Fibroblast of mammary gland (primary cell): ENCODE results near the gene SNX19.

Source experiments
- DNase-seq: peaks from one replicate; pipeline ENCODE4 v3.0.0-alpha.2; 2010; ENCODE audit warnings: low read depth
- H3K4me3 ChIP-seq: 2 replicates; pipeline ENCODE4 v1.5.1; 2011; ENCODE audit warnings: low read depth, mild to moderate bottlenecking, low read length, moderate library complexity; ENCODE audit not compliant: control insufficient read depth
- TF ChIP-seq, protein P1 (sequence below): conservative IDR thresholded peaks from 2 replicates; pipeline ENCODE4 v1.5.1; 2011; ENCODE audit warnings: low read depth, low read length, inconsistent platforms; ENCODE audit not compliant: control insufficient read depth, insufficient read depth

SNX19 gene, protein sequence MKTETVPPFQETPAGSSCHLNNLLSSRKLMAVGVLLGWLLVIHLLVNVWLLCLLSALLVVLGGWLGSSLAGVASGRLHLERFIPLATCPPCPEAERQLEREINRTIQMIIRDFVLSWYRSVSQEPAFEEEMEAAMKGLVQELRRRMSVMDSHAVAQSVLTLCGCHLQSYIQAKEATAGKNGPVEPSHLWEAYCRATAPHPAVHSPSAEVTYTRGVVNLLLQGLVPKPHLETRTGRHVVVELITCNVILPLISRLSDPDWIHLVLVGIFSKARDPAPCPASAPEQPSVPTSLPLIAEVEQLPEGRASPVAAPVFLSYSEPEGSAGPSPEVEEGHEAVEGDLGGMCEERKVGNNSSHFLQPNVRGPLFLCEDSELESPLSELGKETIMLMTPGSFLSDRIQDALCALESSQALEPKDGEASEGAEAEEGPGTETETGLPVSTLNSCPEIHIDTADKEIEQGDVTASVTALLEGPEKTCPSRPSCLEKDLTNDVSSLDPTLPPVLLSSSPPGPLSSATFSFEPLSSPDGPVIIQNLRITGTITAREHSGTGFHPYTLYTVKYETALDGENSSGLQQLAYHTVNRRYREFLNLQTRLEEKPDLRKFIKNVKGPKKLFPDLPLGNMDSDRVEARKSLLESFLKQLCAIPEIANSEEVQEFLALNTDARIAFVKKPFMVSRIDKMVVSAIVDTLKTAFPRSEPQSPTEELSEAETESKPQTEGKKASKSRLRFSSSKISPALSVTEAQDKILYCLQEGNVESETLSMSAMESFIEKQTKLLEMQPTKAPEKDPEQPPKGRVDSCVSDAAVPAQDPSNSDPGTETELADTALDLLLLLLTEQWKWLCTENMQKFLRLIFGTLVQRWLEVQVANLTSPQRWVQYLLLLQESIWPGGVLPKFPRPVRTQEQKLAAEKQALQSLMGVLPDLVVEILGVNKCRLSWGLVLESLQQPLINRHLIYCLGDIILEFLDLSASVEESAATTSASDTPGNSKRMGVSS

DNA sequence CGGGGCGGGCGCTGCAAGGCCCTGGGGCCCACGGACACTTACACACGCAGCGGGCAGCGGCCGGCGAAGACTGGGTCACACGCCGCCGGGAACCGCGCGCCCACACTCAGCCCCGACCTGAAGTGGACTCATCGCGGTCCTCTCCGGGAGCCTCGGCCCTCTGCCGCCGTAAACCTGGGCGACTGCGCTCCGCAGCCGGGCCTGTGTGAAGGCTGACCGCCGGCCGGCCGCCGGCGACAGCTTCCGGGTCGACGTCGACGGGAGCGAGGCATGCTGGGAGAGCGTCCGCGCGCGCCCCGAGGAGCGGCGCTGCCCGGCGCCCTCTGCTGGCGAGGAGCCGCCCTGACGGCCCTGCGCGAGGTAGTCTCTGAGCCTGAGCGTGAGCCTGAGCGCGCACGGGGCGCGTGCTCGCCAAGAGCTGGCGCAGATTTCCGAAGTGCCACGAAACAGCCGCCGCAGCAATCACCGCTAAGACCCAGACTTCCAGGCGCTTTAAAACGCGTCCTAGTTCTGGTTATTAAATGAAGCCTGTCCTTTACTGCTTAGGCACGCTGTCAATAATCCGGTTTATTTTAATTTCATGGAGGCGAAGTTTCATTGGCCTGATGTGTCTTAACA lies at the start of gene SNX19:
TSS of gene SNX19 (minus strand) at position 242 of the 618 bp plus-strand sequence. CDS start 540 bp downstream, outside the sequence.
- peak; percentile 86 for DNase-seq
- H3K4me3 ChIP-seq: peak within 1 kb of the TSS; percentile 83
- TF ChIP-seq, protein P1, sequence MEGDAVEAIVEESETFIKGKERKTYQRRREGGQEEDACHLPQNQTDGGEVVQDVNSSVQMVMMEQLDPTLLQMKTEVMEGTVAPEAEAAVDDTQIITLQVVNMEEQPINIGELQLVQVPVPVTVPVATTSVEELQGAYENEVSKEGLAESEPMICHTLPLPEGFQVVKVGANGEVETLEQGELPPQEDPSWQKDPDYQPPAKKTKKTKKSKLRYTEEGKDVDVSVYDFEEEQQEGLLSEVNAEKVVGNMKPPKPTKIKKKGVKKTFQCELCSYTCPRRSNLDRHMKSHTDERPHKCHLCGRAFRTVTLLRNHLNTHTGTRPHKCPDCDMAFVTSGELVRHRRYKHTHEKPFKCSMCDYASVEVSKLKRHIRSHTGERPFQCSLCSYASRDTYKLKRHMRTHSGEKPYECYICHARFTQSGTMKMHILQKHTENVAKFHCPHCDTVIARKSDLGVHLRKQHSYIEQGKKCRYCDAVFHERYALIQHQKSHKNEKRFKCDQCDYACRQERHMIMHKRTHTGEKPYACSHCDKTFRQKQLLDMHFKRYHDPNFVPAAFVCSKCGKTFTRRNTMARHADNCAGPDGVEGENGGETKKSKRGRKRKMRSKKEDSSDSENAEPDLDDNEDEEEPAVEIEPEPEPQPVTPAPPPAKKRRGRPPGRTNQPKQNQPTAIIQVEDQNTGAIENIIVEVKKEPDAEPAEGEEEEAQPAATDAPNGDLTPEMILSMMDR: peak; percentile 46

DNA sequence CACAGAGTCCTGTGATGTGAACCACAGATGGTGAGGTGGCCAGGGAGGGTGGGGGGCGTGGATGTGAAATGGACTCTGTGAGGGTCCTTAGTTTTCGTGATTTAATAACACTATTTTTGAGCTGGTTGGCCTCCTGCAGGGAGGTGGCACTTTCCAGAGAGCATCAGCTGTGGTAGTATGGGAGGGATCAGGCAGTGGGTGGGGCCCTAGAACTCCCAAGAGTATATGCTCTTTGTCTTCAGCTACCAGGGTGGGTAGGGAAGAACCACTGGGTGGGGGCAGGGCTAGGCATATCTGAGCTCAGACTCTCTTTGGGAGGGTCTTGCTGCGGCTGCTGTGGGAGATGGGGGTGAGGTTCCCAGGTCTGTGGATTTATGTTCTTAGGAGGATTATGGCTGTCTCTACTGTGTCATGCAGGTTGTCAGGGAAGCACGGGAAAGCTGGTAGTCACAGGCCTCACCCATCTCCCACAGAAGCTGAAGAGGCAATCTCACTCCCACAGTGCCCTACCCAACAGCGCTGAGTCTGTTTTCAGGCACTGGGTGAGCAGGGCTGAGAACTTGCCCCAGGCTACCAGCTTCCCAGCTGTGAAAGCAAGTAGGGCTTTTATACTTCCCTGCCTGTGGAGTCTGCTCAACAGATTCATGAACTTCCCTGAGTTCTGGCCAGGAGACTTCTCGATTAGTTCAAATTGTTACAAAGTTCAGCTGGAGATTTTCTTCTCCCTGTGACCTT lies 47.9 kb upstream of the SNX19 start:
- TF ChIP-seq, protein P1: no peak

DNA sequence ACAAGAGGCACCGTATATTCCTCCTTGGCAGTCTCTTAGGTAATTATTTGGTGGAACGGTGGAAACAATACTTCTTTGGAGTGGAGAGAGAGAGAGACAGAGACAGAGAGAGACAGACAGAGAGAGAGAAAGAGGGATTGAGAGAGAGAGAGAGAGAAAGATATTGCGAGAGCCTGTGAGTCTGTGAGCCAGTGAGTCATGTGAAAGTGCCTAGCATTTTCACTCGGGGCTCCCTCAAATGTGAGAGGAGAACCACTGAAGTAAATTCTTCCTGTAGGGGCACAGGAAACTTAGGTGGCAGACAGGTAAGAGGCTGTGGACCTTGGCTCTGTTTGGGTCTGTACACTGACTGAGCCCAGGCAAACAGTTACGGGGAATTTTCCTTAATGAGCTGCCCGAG lies 31.6 kb upstream of the SNX19 start:
- DNase-seq: peak; percentile 41
- H3K4me3 ChIP-seq: no peak overlapping the region

More for the DNA sequence above, 47.9 kb upstream of the SNX19 start:
- H3K4me3 ChIP-seq: no peak overlapping the region
- no peak for DNase-seq

DNA sequence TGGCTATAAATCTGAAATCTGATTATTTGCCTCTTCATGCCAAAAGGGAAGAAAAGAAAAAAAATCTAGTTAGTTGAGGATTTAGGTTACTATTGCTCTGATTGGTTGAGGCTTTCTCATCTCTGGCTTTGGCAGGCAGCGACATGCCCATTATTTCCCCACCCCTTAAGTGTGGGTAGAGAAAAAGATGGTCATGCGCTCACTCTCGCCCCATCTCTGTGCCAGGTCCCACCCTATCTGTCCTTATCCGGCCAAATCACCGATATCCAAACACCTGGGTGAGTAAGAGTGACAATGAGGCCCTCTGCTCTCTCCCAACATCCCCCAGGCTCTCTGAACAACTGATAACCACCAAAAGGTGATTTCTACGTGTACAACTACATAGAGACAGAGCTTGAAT lies 31.2 kb upstream of the SNX19 start:
- TF ChIP-seq, protein P1: no peak
- DNase-seq: no peak

More for the DNA sequence above, 31.6 kb upstream of the SNX19 start:
- TF ChIP-seq, protein P1: no peak

DNA sequence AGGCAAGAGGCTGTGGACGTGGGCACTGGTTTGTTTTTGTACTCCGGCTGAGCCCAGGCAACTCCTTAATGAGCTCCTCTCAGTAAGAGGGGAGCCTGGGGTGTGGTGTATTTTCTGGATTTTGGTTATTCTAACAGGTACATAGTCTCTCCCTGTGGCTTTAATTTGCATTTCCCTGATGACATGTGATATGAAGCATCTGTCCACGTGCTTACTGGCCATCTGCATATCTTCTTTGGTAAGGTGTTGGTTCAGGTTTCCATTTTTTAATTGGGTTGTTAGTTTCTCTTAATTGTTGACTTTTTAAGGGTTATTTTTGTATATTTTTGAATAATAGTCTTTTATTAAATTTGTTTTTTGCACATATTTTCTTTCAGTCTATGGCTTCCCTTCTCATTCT lies 30.8 kb upstream of the SNX19 start:
- TF ChIP-seq, protein P1: no peak
- H3K4me3 ChIP-seq: no peak overlapping the region
- DNase-seq: no peak

More for the DNA sequence above, 31.2 kb upstream of the SNX19 start:
- no peak overlapping the region for H3K4me3 ChIP-seq

DNA sequence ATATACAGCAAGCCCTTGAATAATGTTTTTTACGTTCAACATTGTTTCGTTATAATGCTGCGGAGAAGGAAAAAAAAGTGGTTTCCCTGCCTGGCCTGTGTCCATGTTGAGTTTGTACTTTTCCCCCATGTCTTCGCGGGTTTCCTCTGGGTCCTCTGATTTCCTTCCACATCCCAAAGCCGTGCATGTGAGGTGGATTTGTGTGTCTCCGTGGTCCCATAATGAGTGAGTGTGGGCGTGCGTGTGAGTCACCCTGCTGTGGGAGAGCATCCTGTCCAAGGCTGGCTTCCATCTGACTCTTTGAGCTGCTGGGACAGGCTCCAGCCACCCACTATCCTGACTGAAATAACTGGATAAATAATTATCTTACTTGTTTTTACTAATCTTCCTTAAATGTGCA lies 29.6 kb upstream of the SNX19 start:
- TF ChIP-seq, protein P1: no peak
- peak; percentile 97 for DNase-seq
- H3K4me3 ChIP-seq: no peak overlapping the region
